ENCODE results near the gene TSPAN19.

GRCh38 chr12:84986586-84986985, 49.5 kb downstream of the TSPAN19 start:
- TF ChIP-seq U2AF1 (optimal IDR thresholded peaks at IDR 0.05; ENCODE audit: low read depth, low read length) (no peak), POLR2A (conservative IDR thresholded peaks at IDR 0.05) (no peak), TSC22D4 (tag; IDR thresholded peaks at IDR 0.05) (no peak), REST (IDR thresholded peaks at IDR 0.05; ENCODE audit: borderline replicate concordance) (no peak), REST (CRISPR knock-in tag; IDR thresholded peaks at IDR 0.05; ENCODE audit: low read depth) (no peak), ID3 (CRISPR knock-in tag; IDR thresholded peaks at IDR 0.05) (no peak), ID3 (tag; IDR thresholded peaks at IDR 0.05) (no peak), CTCF (IDR thresholded peaks at IDR 0.05 in 2 of 3, conservative IDR thresholded peaks at IDR 0.05 in 1 of 3; ENCODE audit: insufficient read depth in 2 of 3, low read depth in 1 of 3, low read length in 3 of 3) (no peak), GTF2A2 (tag; IDR thresholded peaks at IDR 0.05) (no peak)

Data from K562 (cell line).